ENCODE results near the gene GUCA2B.

Gene GUCA2B

GRCh38 chr1:42168391-42168670 lies 15.1 kb downstream of the GUCA2B start:
- DNase-seq: no peak

- no peak for DNase-seq
Observed at GRCh38 chr1:42168763-42169162, 15.6 kb downstream of the GUCA2B start.

GRCh38 chr1:42170779-42171621 lies 17.8 kb downstream of the GUCA2B start:
- DNase-seq: no peak

GRCh38 chr1:42171679-42172266 lies 18.6 kb downstream of the GUCA2B start:
- DNase-seq: no peak

- DNase-seq: no peak
Observed at GRCh38 chr1:42172381-42173133, 19.3 kb downstream of the GUCA2B start.

- DNase-seq: peak; percentile 29
Observed at GRCh38 chr1:42173155-42173933, 20.1 kb downstream of the GUCA2B start.

- DNase-seq: no peak
Observed at GRCh38 chr1:42173961-42174735, 20.9 kb downstream of the GUCA2B start.

- DNase-seq: no peak
Observed at GRCh38 chr1:42175314-42176054, 22.3 kb downstream of the GUCA2B start.

GRCh38 chr1:42176902-42177519 lies 23.8 kb downstream of the GUCA2B start:
- DNase-seq: no peak

- DNase-seq: no peak
Observed at GRCh38 chr1:42177541-42177981, 24.4 kb downstream of the GUCA2B start.

GRCh38 chr1:42178249-42178648 lies 25.0 kb downstream of the GUCA2B start:
- DNase-seq: no peak

GRCh38 chr1:42179275-42179674 lies 26.1 kb downstream of the GUCA2B start:
- DNase-seq: no peak

GRCh38 chr1:42179900-42180329 lies 26.7 kb downstream of the GUCA2B start:
- no peak for DNase-seq

GRCh38 chr1:42181687-42182086 lies 28.5 kb downstream of the GUCA2B start:
- DNase-seq: no peak

GRCh38 chr1:42183210-42183956 lies 30.2 kb downstream of the GUCA2B start:
- no peak for DNase-seq

- DNase-seq: no peak
Observed at GRCh38 chr1:42183957-42184268, 30.7 kb downstream of the GUCA2B start.

- no peak for DNase-seq
Observed at GRCh38 chr1:42184616-42185015, 31.4 kb downstream of the GUCA2B start.

GRCh38 chr1:42186152-42186551 lies 32.9 kb downstream of the GUCA2B start:
- no peak for DNase-seq

GRCh38 chr1:42189931-42190853 lies 37.0 kb downstream of the GUCA2B start:
- no peak for DNase-seq

Data from NCI-H2171 (cell line).